HCT116 (cell line): Measurements from ENCODE around the gene TCERG1L.

Experiments
- CEBPB ChIP-seq: IDR thresholded peaks from 2 replicates; pipeline ENCODE4 v1.6.1; 2012; ENCODE audit warnings: low read depth
- CTCF ChIP-seq, 3 experiments: fragments of 200-600 bp in 1 of 3; sonication (generic) in 1 of 3; IDR thresholded peaks in 2 of 3; conservative IDR thresholded peaks in 1 of 3; 2 replicates each; pipeline ENCODE4 v1.5.1; 2012 to 2017; ENCODE audit warnings: low read depth in 2 of 3, low read length in 2 of 3, antibody characterized with exemption in 1 of 3, borderline replicate concordance in 1 of 3, control low read depth in 1 of 3, mild to moderate bottlenecking in 1 of 3, mixed read lengths in 1 of 3, mixed run types in 1 of 3, moderate library complexity in 1 of 3; ENCODE audit not compliant: insufficient read depth in 1 of 3
- EZH2 ChIP-seq: fragments of 200-600 bp; sonication (generic); IDR thresholded peaks from 2 replicates; pipeline ENCODE4 v1.6.1; 2017; ENCODE audit warnings: antibody characterized with exemption, mixed run types
- SRF ChIP-seq: IDR thresholded peaks from 2 replicates; pipeline ENCODE4 v1.6.1; 2012; ENCODE audit warnings: low read depth

- TF ChIP-seq EZH2 = no peak
- no peak for TF ChIP-seq CTCF (IDR thresholded peaks at IDR 0.05 in 2 of 3, conservative IDR thresholded peaks at IDR 0.05 in 1 of 3; ENCODE audit: borderline replicate concordance in 1 of 3, insufficient read depth in 1 of 3, low read depth in 2 of 3, low read length in 2 of 3)
- TF ChIP-seq SRF = no peak
- no peak for TF ChIP-seq CEBPB
Measured at GRCh38 chr10:131178521-131179331, 132.8 kb downstream of the TCERG1L start.
